GM12892 (cell line): ENCODE measurements around the gene PRDM16.

Experiments used
- POLR2A ChIP-seq: IDR thresholded peaks from 2 replicates; pipeline ENCODE4 v1.6.1; 2011; ENCODE audit warnings: low read depth, low read length, control low read depth
- POLR2AphosphoS5 ChIP-seq: IDR thresholded peaks from 2 replicates; pipeline ENCODE4 v1.6.1; 2011; ENCODE audit warnings: low read depth, low read length, control low read depth
- TAF1 ChIP-seq: IDR thresholded peaks from 2 replicates; pipeline ENCODE4 v1.6.1; 2011; ENCODE audit warnings: low read depth, mild to moderate bottlenecking, control low read depth, low read length, borderline replicate concordance

DNA sequence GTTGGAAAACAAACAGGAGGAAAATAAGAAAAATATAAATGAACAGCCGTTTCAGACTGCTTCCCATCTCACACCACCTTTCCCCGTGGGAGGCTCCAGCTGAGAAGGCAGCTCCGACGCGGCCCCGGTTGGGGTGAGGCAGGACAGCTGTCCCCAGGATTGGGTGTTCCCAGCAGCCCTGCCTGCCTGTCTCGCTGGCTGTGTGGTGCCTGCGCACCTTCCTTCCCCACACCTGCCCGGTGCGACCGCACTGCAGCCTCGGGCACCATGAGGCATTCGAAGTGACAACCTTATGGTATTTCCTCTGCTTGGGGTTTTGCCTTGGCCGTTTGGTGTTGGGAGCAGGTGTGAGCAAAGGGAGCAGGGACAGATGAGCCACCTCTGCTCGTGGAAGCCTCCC is 161.6 kb downstream of the PRDM16 start:
- TF ChIP-seq POLR2AphosphoS5 (no peak), POLR2A (no peak), TAF1 (no peak)
